Measurements from ENCODE around the gene GPATCH1. TPM values are rescaled to one million over a fixed set of nuclear protein-coding genes. Genes with fewer than 3 reads are reported as not detected.
A peak's percentile ranks its signal among the peaks of the same experiment; 100 is the strongest.
"Not testable (repeated sequence)": the region's sequence is repeated elsewhere in the genome, so short reads cannot be mapped to it uniquely, and the experiment has no call there.

Gene GPATCH1
- total RNA-seq, 2 experiments from 2014 or later, result 14.0 to 14.7 TPM

- Mint-ChIP-seq H3K9me3 (no peaks in the 10 kb centered on the region), H3K27ac (peak overlapping the region; percentile 36), H3K36me3 (no peaks in the 10 kb centered on the region), H3K4me1 (peaks cover 11% of the 10 kb centered on the region), H3K4me3 (no peak overlapping the region), H3K27me3 (peaks cover 6% of the 10 kb centered on the region)
- no peak for ATAC-seq (ENCODE audit: low read depth)
- no peak for DNase-seq
- POLR2A ChIA-PET, result no interaction called here
Measured at GRCh38 chr19:33139165-33139564, 58.2 kb downstream of the GPATCH1 start.

- Mint-ChIP-seq H3K9me3 (no peaks in the 10 kb centered on the region), H3K27ac (no peak overlapping the region), H3K27me3 (peaks cover 11% of the 10 kb centered on the region), H3K4me1 (peaks cover 5% of the 10 kb centered on the region), H3K4me3 (peak overlapping the region; percentile 20), H3K36me3 (no peaks in the 10 kb centered on the region)
- DNase-seq (peak; percentile 63), ATAC-seq (ENCODE audit: low read depth) (peak; percentile 92)
- POLR2A ChIA-PET, result interaction anchor here (1.2 to 1.5 kb wide), 2 partner anchors 17 to 33 kb away, joined by 4 to 8 read pairs; no protein-coding TSS in a partner anchor
Measured at GRCh38 chr19:33143897-33144405, 63.0 kb downstream of the GPATCH1 start.

GRCh38 chr19:33146209-33146608, 65.2 kb downstream of the GPATCH1 start:
- Mint-ChIP-seq H3K36me3 (no peaks in the 10 kb centered on the region), H3K4me3 (no peak overlapping the region), H3K9me3 (no peaks in the 10 kb centered on the region), H3K27ac (no peak overlapping the region), H3K4me1 (peaks cover 5% of the 10 kb centered on the region), H3K27me3 (peaks cover 11% of the 10 kb centered on the region)
- POLR2A ChIA-PET, result interaction anchor here (1.1 to 1.5 kb wide), 2 partner anchors 11 to 30 kb away, joined by 4 to 6 read pairs; no protein-coding TSS in a partner anchor
- DNase-seq (no peak), ATAC-seq (ENCODE audit: low read depth) (no peak)

- no peak for ATAC-seq (ENCODE audit: low read depth)
- Mint-ChIP-seq H3K4me3 (no peak overlapping the region), H3K36me3 (no peaks in the 10 kb centered on the region), H3K27ac (no peak overlapping the region), H3K4me1 (peaks cover 7% of the 10 kb centered on the region), H3K27me3 (peaks cover 5% of the 10 kb centered on the region), H3K9me3 (no peaks in the 10 kb centered on the region)
- POLR2A ChIA-PET, result interaction anchor here (1.1 to 1.5 kb wide), 3 partner anchors 10 to 28 kb away, joined by 3 to 6 read pairs (median 4); no protein-coding TSS in a partner anchor
- no peak for DNase-seq
Measured at GRCh38 chr19:33147538-33147937, 66.6 kb downstream of the GPATCH1 start.

- no peak overlapping the region for H3K27ac Mint-ChIP-seq
- H3K36me3 Mint-ChIP-seq, result no peaks in the 10 kb centered on the region
- H3K27me3 Mint-ChIP-seq, result no peaks in the 10 kb centered on the region
- ATAC-seq (ENCODE audit: low read depth) (no peak), DNase-seq (no peak)
- H3K4me3 Mint-ChIP-seq, result no peak overlapping the region
- no peaks in the 10 kb centered on the region for H3K9me3 Mint-ChIP-seq
- POLR2A ChIA-PET, result interaction anchor here (1.6 kb wide), 1 partner anchor 26 kb away, joined by 5 read pairs; no protein-coding TSS in a partner anchor
- peaks cover 2% of the 10 kb centered on the region for H3K4me1 Mint-ChIP-seq
Measured at GRCh38 chr19:33150852-33151518, 70.0 kb downstream of the GPATCH1 start.

GRCh38 chr19:33152176-33152575, 71.2 kb downstream of the GPATCH1 start:
- Mint-ChIP-seq H3K4me3 (no peak overlapping the region), H3K27ac (no peak overlapping the region), H3K36me3 (no peaks in the 10 kb centered on the region), H3K27me3 (no peaks in the 10 kb centered on the region), H3K4me1 (peaks cover 2% of the 10 kb centered on the region), H3K9me3 (no peaks in the 10 kb centered on the region)
- no peak for ATAC-seq (ENCODE audit: low read depth)
- DNase-seq, result no peak
- POLR2A ChIA-PET, result interaction anchor here (1.6 kb wide), 1 partner anchor 25 kb away, joined by 5 read pairs; no protein-coding TSS in a partner anchor

GRCh38 chr19:33152625-33153024, 71.6 kb downstream of the GPATCH1 start:
- H3K4me1 Mint-ChIP-seq; H3K36me3 Mint-ChIP-seq; ATAC-seq (ENCODE audit: low read depth); H3K27ac Mint-ChIP-seq; DNase-seq; H3K4me3 Mint-ChIP-seq; H3K9me3 Mint-ChIP-seq; H3K27me3 Mint-ChIP-seq: not testable (repeated sequence)
- POLR2A ChIA-PET, result interaction anchor here (1.6 kb wide), 1 partner anchor 24 kb away, joined by 5 read pairs; no protein-coding TSS in a partner anchor

- DNase-seq; POLR2A ChIA-PET; H3K9me3 Mint-ChIP-seq; H3K27me3 Mint-ChIP-seq; H3K36me3 Mint-ChIP-seq; ATAC-seq (ENCODE audit: low read depth); H3K4me3 Mint-ChIP-seq: not testable (repeated sequence)
- Mint-ChIP-seq H3K27ac (peak overlapping the region; percentile 40), H3K4me1 (peaks cover 16% of the 10 kb centered on the region)
Measured at GRCh38 chr19:33154313-33154712, 73.3 kb downstream of the GPATCH1 start.

GRCh38 chr19:33156334-33156733, 75.4 kb downstream of the GPATCH1 start:
- peaks cover 1% of the 10 kb centered on the region for H3K36me3 Mint-ChIP-seq
- no peak for DNase-seq
- H3K27ac Mint-ChIP-seq, result no peak overlapping the region
- ATAC-seq (ENCODE audit: low read depth), result no peak
- H3K4me1 Mint-ChIP-seq, result peaks cover 32% of the 10 kb centered on the region
- POLR2A ChIA-PET, result interaction anchor here (8.7 kb wide), 1 partner anchor 19 kb away, joined by 122 read pairs; no protein-coding TSS in a partner anchor
- peaks cover 2% of the 10 kb centered on the region for H3K9me3 Mint-ChIP-seq
- H3K27me3 Mint-ChIP-seq, result no peaks in the 10 kb centered on the region
- H3K4me3 Mint-ChIP-seq, result no peak overlapping the region

GRCh38 chr19:33157906-33158305, 76.9 kb downstream of the GPATCH1 start:
- DNase-seq (peak; percentile 45), ATAC-seq (ENCODE audit: low read depth) (no peak)
- Mint-ChIP-seq H3K4me1 (peaks cover 35% of the 10 kb centered on the region), H3K4me3 (peak overlapping the region; percentile 61), H3K27ac (peak overlapping the region; percentile 72), H3K36me3 (peaks cover 1% of the 10 kb centered on the region), H3K9me3 (peaks cover 2% of the 10 kb centered on the region), H3K27me3 (no peaks in the 10 kb centered on the region)
- POLR2A ChIA-PET, result interaction anchor here (0.7 to 8.7 kb wide), 2 partner anchors 17 to 27 kb away, joined by 4 to 122 read pairs; no protein-coding TSS in a partner anchor

- peaks cover 1% of the 10 kb centered on the region for H3K36me3 Mint-ChIP-seq
- H3K27ac Mint-ChIP-seq, result peak overlapping the region; percentile 72
- peak overlapping the region; percentile 61 for H3K4me3 Mint-ChIP-seq
- DNase-seq (no peak), ATAC-seq (ENCODE audit: low read depth) (no peak)
- no peaks in the 10 kb centered on the region for H3K27me3 Mint-ChIP-seq
- H3K4me1 Mint-ChIP-seq, result peaks cover 35% of the 10 kb centered on the region
- peaks cover 2% of the 10 kb centered on the region for H3K9me3 Mint-ChIP-seq
- POLR2A ChIA-PET, result interaction anchor here (8.7 kb wide), 1 partner anchor 17 kb away, joined by 122 read pairs; no protein-coding TSS in a partner anchor
Measured at GRCh38 chr19:33158365-33158764, 77.4 kb downstream of the GPATCH1 start.

- DNase-seq, result no peak
- H3K27ac Mint-ChIP-seq, result no peak overlapping the region
- H3K27me3 Mint-ChIP-seq, result no peaks in the 10 kb centered on the region
- H3K36me3 Mint-ChIP-seq, result peaks cover 1% of the 10 kb centered on the region
- peaks cover 2% of the 10 kb centered on the region for H3K9me3 Mint-ChIP-seq
- H3K4me1 Mint-ChIP-seq, result peaks cover 35% of the 10 kb centered on the region
- no peak overlapping the region for H3K4me3 Mint-ChIP-seq
- POLR2A ChIA-PET, result interaction anchor here (1.9 to 8.7 kb wide), 2 partner anchors 16 to 215 kb away, joined by 9 to 122 read pairs; partner anchors contain the start of gene CEBPG
- ATAC-seq (ENCODE audit: low read depth), result no peak
Measured at GRCh38 chr19:33159149-33159548, 78.2 kb downstream of the GPATCH1 start.

- peaks cover 1% of the 10 kb centered on the region for H3K36me3 Mint-ChIP-seq
- H3K27ac Mint-ChIP-seq, result peak overlapping the region; percentile 97
- ATAC-seq (ENCODE audit: low read depth), result no peak
- POLR2A ChIA-PET, result interaction anchor here (0.7 to 8.7 kb wide), 6 partner anchors 11 to 214 kb away, joined by 3 to 122 read pairs (median 4); partner anchors contain the start of gene CEBPG
- H3K4me1 Mint-ChIP-seq, result peaks cover 35% of the 10 kb centered on the region
- peaks cover 2% of the 10 kb centered on the region for H3K9me3 Mint-ChIP-seq
- peak; percentile 47 for DNase-seq
- H3K4me3 Mint-ChIP-seq, result peak overlapping the region; percentile 81
- H3K27me3 Mint-ChIP-seq, result no peaks in the 10 kb centered on the region
Measured at GRCh38 chr19:33159893-33160292, 78.9 kb downstream of the GPATCH1 start.

All from activated naive CD8-positive, alpha-beta T cell treated with anti-CD3 and anti-CD28 coated beads, Interleukin-2, amount 10 ng/mL, durations not matched to agents 7 days and 5 days (primary cell).